SK-N-SH treated with all-trans-retinoic acid at 6 μM for 48 hours (cell line): ENCODE data around the gene NEU4.

Experiments used
- ATAC-seq: fragments of 200-7000 bp; cut with Tn5 transposase; 3 replicates; pipeline ENCODE4 v1.9.1; 2020; ENCODE audit warnings: mild to moderate bottlenecking, moderate library complexity
- ARNTL ChIP-seq: fragments of 450-650 bp; formaldehyde crosslinking; IDR thresholded peaks from 2 replicates; pipeline ENCODE4 v1.5.0; 2020; ENCODE audit warnings: low read depth, mild to moderate bottlenecking, moderate library complexity, borderline replicate concordance
- CREB5 ChIP-seq: fragments of 250-450 bp; sonication (Bioruptor Pico); IDR thresholded peaks from 2 replicates; pipeline ENCODE4 v1.5.1; 2020; ENCODE audit warnings: low read depth, mild to moderate bottlenecking, moderate library complexity
- CSDC2 ChIP-seq: fragments of 250-450 bp; sonication (Bioruptor Pico); IDR thresholded peaks from 2 replicates; pipeline ENCODE4 v1.5.0; 2020; ENCODE audit warnings: mild to moderate bottlenecking, moderate library complexity
- ESRRG ChIP-seq: fragments of 250-450 bp; sonication (Bioruptor Pico); IDR thresholded peaks from 2 replicates; pipeline ENCODE4 v1.6.1; 2021; ENCODE audit warnings: mild to moderate bottlenecking
- GLIS3 ChIP-seq: fragments of 250-450 bp; sonication (Bioruptor Pico); IDR thresholded peaks from 2 replicates; pipeline ENCODE4 v1.5.0; 2020; ENCODE audit warnings: mild to moderate bottlenecking, moderate library complexity
- ISL1 ChIP-seq: fragments of 250-450 bp; sonication (Bioruptor Pico); IDR thresholded peaks from 2 replicates; pipeline ENCODE4 v2.1.2; 2022; ENCODE audit warnings: mild to moderate bottlenecking, moderate library complexity
- OSR1 ChIP-seq: fragments of 250-450 bp; sonication (Bioruptor Pico); IDR thresholded peaks from 2 replicates; pipeline ENCODE4 v1.8.0; 2022; ENCODE audit warnings: moderate library complexity, mild to moderate bottlenecking, inconsistent platforms
- PPARA ChIP-seq: fragments of 250-450 bp; sonication (Bioruptor Pico); IDR thresholded peaks from 2 replicates; pipeline ENCODE4 v1.5.0; 2020; ENCODE audit warnings: mild to moderate bottlenecking, borderline replicate concordance
- SNAI2 ChIP-seq: fragments of 250-450 bp; sonication (Bioruptor Pico); IDR thresholded peaks from 2 replicates; pipeline ENCODE4 v1.5.0; 2020; ENCODE audit warnings: mild to moderate bottlenecking, moderate library complexity
- TCF4 ChIP-seq: fragments of 250-450 bp; sonication (Bioruptor Pico); IDR thresholded peaks from 2 replicates; pipeline ENCODE4 v1.8.0; 2021; ENCODE audit warnings: mild to moderate bottlenecking, moderate library complexity, borderline replicate concordance
- TOX ChIP-seq: fragments of 250-450 bp; sonication (Bioruptor Pico); IDR thresholded peaks from 2 replicates; pipeline ENCODE4 v1.8.0; 2021; ENCODE audit warnings: mild to moderate bottlenecking, moderate library complexity, borderline replicate concordance
- ZC3H10 ChIP-seq: fragments of 250-450 bp; sonication (Bioruptor Pico); IDR thresholded peaks from 2 replicates; pipeline ENCODE4 v1.5.1; 2021; ENCODE audit warnings: mild to moderate bottlenecking, moderate library complexity
- ZFP3 ChIP-seq: fragments of 250-450 bp; sonication (Bioruptor Pico); IDR thresholded peaks from 2 replicates; pipeline ENCODE4 v1.5.0; 2020; ENCODE audit warnings: mild to moderate bottlenecking, moderate library complexity
- ZFP30 ChIP-seq: fragments of 450-650 bp; formaldehyde crosslinking; IDR thresholded peaks from 2 replicates; pipeline ENCODE4 v1.5.0; 2022; ENCODE audit warnings: mild to moderate bottlenecking, moderate library complexity
- ZNF565 ChIP-seq: fragments of 450-650 bp; formaldehyde crosslinking; conservative IDR thresholded peaks from 2 replicates; pipeline ENCODE4 v1.5.0; 2020; ENCODE audit warnings: low read depth, mild to moderate bottlenecking, moderate library complexity
- ZNF70 ChIP-seq: fragments of 450-650 bp; formaldehyde crosslinking; IDR thresholded peaks from 2 replicates; pipeline ENCODE4 v1.5.0; 2020; ENCODE audit warnings: mild to moderate bottlenecking, moderate library complexity
- ZNF8 ChIP-seq: fragments of 450-650 bp; formaldehyde crosslinking; IDR thresholded peaks from 2 replicates; pipeline ENCODE4 v1.5.0; 2020; ENCODE audit warnings: mild to moderate bottlenecking, moderate library complexity
- TF ChIP-seq, protein P1 (sequence below): fragments of 250-450 bp; sonication (Bioruptor Pico); IDR thresholded peaks from 2 replicates; pipeline ENCODE4 v1.8.0; 2020; ENCODE audit warnings: mild to moderate bottlenecking, moderate library complexity, borderline replicate concordance
- TF ChIP-seq, protein P2 (sequence below): fragments of 250-450 bp; sonication (Bioruptor Pico); IDR thresholded peaks from 2 replicates; pipeline ENCODE4 v1.5.1; 2021; ENCODE audit warnings: mild to moderate bottlenecking, moderate library complexity
- TF ChIP-seq, protein P3 (sequence below): fragments of 250-450 bp; sonication (Bioruptor Pico); IDR thresholded peaks from 2 replicates; pipeline ENCODE4 v1.5.0; 2020; ENCODE audit warnings: mild to moderate bottlenecking, moderate library complexity

Gene NEU4

GRCh38 chr2:241796209-241796608, 12.8 kb upstream of the NEU4 start:
- TF ChIP-seq OSR1 (CRISPR knock-in tag) = no peak
- no peak for TF ChIP-seq TCF4 (CRISPR knock-in tag)
- no peak for TF ChIP-seq TOX (CRISPR knock-in tag)
- TF ChIP-seq, protein P1, sequence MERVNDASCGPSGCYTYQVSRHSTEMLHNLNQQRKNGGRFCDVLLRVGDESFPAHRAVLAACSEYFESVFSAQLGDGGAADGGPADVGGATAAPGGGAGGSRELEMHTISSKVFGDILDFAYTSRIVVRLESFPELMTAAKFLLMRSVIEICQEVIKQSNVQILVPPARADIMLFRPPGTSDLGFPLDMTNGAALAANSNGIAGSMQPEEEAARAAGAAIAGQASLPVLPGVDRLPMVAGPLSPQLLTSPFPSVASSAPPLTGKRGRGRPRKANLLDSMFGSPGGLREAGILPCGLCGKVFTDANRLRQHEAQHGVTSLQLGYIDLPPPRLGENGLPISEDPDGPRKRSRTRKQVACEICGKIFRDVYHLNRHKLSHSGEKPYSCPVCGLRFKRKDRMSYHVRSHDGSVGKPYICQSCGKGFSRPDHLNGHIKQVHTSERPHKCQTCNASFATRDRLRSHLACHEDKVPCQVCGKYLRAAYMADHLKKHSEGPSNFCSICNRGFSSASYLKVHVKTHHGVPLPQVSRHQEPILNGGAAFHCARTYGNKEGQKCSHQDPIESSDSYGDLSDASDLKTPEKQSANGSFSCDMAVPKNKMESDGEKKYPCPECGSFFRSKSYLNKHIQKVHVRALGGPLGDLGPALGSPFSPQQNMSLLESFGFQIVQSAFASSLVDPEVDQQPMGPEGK = no peak
- TF ChIP-seq, protein P2, sequence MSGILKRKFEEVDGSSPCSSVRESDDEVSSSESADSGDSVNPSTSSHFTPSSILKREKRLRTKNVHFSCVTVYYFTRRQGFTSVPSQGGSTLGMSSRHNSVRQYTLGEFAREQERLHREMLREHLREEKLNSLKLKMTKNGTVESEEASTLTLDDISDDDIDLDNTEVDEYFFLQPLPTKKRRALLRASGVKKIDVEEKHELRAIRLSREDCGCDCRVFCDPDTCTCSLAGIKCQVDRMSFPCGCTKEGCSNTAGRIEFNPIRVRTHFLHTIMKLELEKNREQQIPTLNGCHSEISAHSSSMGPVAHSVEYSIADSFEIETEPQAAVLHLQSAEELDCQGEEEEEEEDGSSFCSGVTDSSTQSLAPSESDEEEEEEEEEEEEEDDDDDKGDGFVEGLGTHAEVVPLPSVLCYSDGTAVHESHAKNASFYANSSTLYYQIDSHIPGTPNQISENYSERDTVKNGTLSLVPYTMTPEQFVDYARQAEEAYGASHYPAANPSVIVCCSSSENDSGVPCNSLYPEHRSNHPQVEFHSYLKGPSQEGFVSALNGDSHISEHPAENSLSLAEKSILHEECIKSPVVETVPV (CRISPR knock-in tag) = no peak
- no peak for TF ChIP-seq ZC3H10 (CRISPR knock-in tag)
- no peak for TF ChIP-seq ZFP3
- TF ChIP-seq CSDC2 (CRISPR knock-in tag) = no peak
- no peak for TF ChIP-seq ZFP30 (CRISPR knock-in tag)
- TF ChIP-seq CREB5 (CRISPR knock-in tag) = no peak
- TF ChIP-seq, protein P3, sequence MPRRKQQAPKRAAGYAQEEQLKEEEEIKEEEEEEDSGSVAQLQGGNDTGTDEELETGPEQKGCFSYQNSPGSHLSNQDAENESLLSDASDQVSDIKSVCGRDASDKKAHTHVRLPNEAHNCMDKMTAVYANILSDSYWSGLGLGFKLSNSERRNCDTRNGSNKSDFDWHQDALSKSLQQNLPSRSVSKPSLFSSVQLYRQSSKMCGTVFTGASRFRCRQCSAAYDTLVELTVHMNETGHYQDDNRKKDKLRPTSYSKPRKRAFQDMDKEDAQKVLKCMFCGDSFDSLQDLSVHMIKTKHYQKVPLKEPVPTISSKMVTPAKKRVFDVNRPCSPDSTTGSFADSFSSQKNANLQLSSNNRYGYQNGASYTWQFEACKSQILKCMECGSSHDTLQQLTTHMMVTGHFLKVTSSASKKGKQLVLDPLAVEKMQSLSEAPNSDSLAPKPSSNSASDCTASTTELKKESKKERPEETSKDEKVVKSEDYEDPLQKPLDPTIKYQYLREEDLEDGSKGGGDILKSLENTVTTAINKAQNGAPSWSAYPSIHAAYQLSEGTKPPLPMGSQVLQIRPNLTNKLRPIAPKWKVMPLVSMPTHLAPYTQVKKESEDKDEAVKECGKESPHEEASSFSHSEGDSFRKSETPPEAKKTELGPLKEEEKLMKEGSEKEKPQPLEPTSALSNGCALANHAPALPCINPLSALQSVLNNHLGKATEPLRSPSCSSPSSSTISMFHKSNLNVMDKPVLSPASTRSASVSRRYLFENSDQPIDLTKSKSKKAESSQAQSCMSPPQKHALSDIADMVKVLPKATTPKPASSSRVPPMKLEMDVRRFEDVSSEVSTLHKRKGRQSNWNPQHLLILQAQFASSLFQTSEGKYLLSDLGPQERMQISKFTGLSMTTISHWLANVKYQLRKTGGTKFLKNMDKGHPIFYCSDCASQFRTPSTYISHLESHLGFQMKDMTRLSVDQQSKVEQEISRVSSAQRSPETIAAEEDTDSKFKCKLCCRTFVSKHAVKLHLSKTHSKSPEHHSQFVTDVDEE = no peak
- no peak for ATAC-seq

GRCh38 chr2:241796610-241797138, 12.3 kb upstream of the NEU4 start:
- no peak for ATAC-seq
- TF ChIP-seq ZNF8 (CRISPR knock-in tag) = no peak
- no peak for TF ChIP-seq ISL1 (CRISPR knock-in tag)
- TF ChIP-seq, protein P3 = no peak
- no peak for TF ChIP-seq ZFP3
- TF ChIP-seq, protein P1 = no peak
- TF ChIP-seq ESRRG (CRISPR knock-in tag) = no peak
- TF ChIP-seq CREB5 (CRISPR knock-in tag) = no peak
- no peak for TF ChIP-seq OSR1 (CRISPR knock-in tag)
- TF ChIP-seq PPARA (CRISPR knock-in tag) = no peak
- no peak for TF ChIP-seq CSDC2 (CRISPR knock-in tag)
- no peak for TF ChIP-seq ARNTL (CRISPR knock-in tag)
- no peak for TF ChIP-seq GLIS3 (CRISPR knock-in tag)
- TF ChIP-seq SNAI2 (CRISPR knock-in tag) = no peak
- no peak for TF ChIP-seq TCF4 (CRISPR knock-in tag)
- no peak for TF ChIP-seq ZNF70
- no peak for TF ChIP-seq ZNF565
- no peak for TF ChIP-seq ZFP30 (CRISPR knock-in tag)
- TF ChIP-seq TOX (CRISPR knock-in tag) = no peak
